ENCODE measurements around the gene LY6G5B.

LY6G5B gene

GRCh38 chr6:31636698-31637596 lies 32.8 kb upstream of the LY6G5B start:
- no peak overlapping the region for H3K27ac ChIP-seq (ENCODE audit: low read length)
- H3K36me3 ChIP-seq (replicated peaks; ENCODE audit: low read depth, low read length): peaks cover 25% of the 10 kb centered on the region

GRCh38 chr6:31639043-31639442 lies 30.7 kb upstream of the LY6G5B start:
- Histone ChIP-seq H4K20me1 (ENCODE audit: insufficient read depth, low read length) (no peaks in the 10 kb centered on the region), H3K36me3 (replicated peaks; ENCODE audit: low read depth, low read length) (peaks cover 19% of the 10 kb centered on the region), H3K79me2 (ENCODE audit: low read length) (no peaks in the 10 kb centered on the region), H3K4me3 (ENCODE audit: low read length) (no peak overlapping the region), H3K9me3 (ENCODE audit: insufficient read depth, low read length) (no peaks in the 10 kb centered on the region), H3K27ac (ENCODE audit: low read length) (no peak overlapping the region), H3K4me1 (ENCODE audit: low read length) (no peaks in the 10 kb centered on the region), H3K9ac (ENCODE audit: low read length) (no peak overlapping the region), H3K4me2 (ENCODE audit: low read length) (no peak overlapping the region), H3K27me3 (ENCODE audit: low read depth, low read length) (no peaks in the 10 kb centered on the region), H2AFZ (ENCODE audit: low read depth, low read length) (no peak overlapping the region)
- no peak for TF ChIP-seq EZH2phosphoT487 (IDR thresholded peaks at IDR 0.05; ENCODE audit: low read depth)
- no peak for TF ChIP-seq CTCF (IDR thresholded peaks at IDR 0.05; ENCODE audit: low read depth, low read length)

More at GRCh38 chr6:31636698-31637596, 32.8 kb upstream of the LY6G5B start:
- Histone ChIP-seq H3K27me3 (ENCODE audit: low read depth, low read length) (no peaks in the 10 kb centered on the region), H3K9me3 (ENCODE audit: insufficient read depth, low read length) (no peaks in the 10 kb centered on the region), H2AFZ (ENCODE audit: low read depth, low read length) (no peak overlapping the region), H3K79me2 (ENCODE audit: low read length) (no peaks in the 10 kb centered on the region), H3K4me3 (ENCODE audit: low read length) (no peak overlapping the region), H3K9ac (ENCODE audit: low read length) (no peak overlapping the region), H4K20me1 (ENCODE audit: insufficient read depth, low read length) (no peaks in the 10 kb centered on the region), H3K4me1 (ENCODE audit: low read length) (no peaks in the 10 kb centered on the region), H3K4me2 (ENCODE audit: low read length) (no peak overlapping the region)
- TF ChIP-seq CTCF (IDR thresholded peaks at IDR 0.05; ENCODE audit: low read depth, low read length) (no peak), EZH2phosphoT487 (IDR thresholded peaks at IDR 0.05; ENCODE audit: low read depth) (no peak)

- TF ChIP-seq EZH2phosphoT487 (IDR thresholded peaks at IDR 0.05; ENCODE audit: low read depth) (no peak), CTCF (IDR thresholded peaks at IDR 0.05; ENCODE audit: low read depth, low read length) (no peak)
- H4K20me1 ChIP-seq (ENCODE audit: insufficient read depth, low read length): no peaks in the 10 kb centered on the region
- no peaks in the 10 kb centered on the region for H3K27me3 ChIP-seq (ENCODE audit: low read depth, low read length)
- H2AFZ ChIP-seq (ENCODE audit: low read depth, low read length): no peak overlapping the region
- no peak overlapping the region for H3K4me3 ChIP-seq (ENCODE audit: low read length)
- H3K36me3 ChIP-seq (replicated peaks; ENCODE audit: low read depth, low read length): peaks cover 19% of the 10 kb centered on the region
- H3K9ac ChIP-seq (ENCODE audit: low read length): no peak overlapping the region
- H3K9me3 ChIP-seq (ENCODE audit: insufficient read depth, low read length): no peaks in the 10 kb centered on the region
- H3K4me1 ChIP-seq (ENCODE audit: low read length): no peaks in the 10 kb centered on the region
- H3K27ac ChIP-seq (ENCODE audit: low read length): no peak overlapping the region
- H3K79me2 ChIP-seq (ENCODE audit: low read length): no peaks in the 10 kb centered on the region
- no peak overlapping the region for H3K4me2 ChIP-seq (ENCODE audit: low read length)
These were observed 30.3 kb upstream of the LY6G5B start for GRCh38 chr6:31639449-31639861.

- H3K9me3 ChIP-seq (ENCODE audit: insufficient read depth, low read length): no peaks in the 10 kb centered on the region
- H3K4me2 ChIP-seq (ENCODE audit: low read length): no peak overlapping the region
- no peak overlapping the region for H3K27ac ChIP-seq (ENCODE audit: low read length)
- no peaks in the 10 kb centered on the region for H3K79me2 ChIP-seq (ENCODE audit: low read length)
- H3K4me3 ChIP-seq (ENCODE audit: low read length): no peak overlapping the region
- peaks cover 18% of the 10 kb centered on the region for H3K36me3 ChIP-seq (replicated peaks; ENCODE audit: low read depth, low read length)
- no peaks in the 10 kb centered on the region for H3K4me1 ChIP-seq (ENCODE audit: low read length)
- TF ChIP-seq EZH2phosphoT487 (IDR thresholded peaks at IDR 0.05; ENCODE audit: low read depth) (no peak), CTCF (IDR thresholded peaks at IDR 0.05; ENCODE audit: low read depth, low read length) (no peak)
- no peaks in the 10 kb centered on the region for H3K27me3 ChIP-seq (ENCODE audit: low read depth, low read length)
- H2AFZ ChIP-seq (ENCODE audit: low read depth, low read length): no peak overlapping the region
- no peaks in the 10 kb centered on the region for H4K20me1 ChIP-seq (ENCODE audit: insufficient read depth, low read length)
- no peak overlapping the region for H3K9ac ChIP-seq (ENCODE audit: low read length)
These were observed 29.2 kb upstream of the LY6G5B start for GRCh38 chr6:31640612-31641011.

Data from OCI-LY3 (cell line).